Stimulated activated CD4-positive, alpha-beta T cell treated with anti-CD3 and anti-CD28 coated beads, Interleukin-2, amount 100 ng/mL, for 48 hours (primary cell): ENCODE results near the gene RASSF7.

Experiments used
- DNase-seq, 2 donors: peaks; one replicate each; pipeline ENCODE4 v3.0.0-alpha.2; 2020

The RASSF7 gene

GRCh38 chr11:553083-553987 lies 7.4 kb upstream of the RASSF7 start:
- no peak for DNase-seq

DNA sequence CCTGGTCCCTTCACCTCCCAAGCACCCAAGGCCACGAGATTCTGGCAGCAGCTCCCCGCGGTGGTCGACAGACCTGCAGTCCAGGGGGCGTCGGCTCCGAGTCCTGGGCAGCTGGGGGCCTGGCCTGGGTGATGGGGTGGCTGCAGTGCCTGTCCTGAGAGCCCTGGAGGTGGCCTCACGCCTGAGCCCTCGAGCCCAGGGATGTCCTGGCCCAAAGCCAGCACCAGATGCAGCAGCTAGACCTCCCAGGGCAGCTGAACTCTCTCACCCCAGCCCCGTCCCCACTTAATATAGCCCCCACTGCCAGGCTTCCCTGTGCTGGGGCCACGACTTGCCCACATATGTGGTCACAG lies 6.8 kb upstream of the RASSF7 start:
- no peak for DNase-seq

DNA sequence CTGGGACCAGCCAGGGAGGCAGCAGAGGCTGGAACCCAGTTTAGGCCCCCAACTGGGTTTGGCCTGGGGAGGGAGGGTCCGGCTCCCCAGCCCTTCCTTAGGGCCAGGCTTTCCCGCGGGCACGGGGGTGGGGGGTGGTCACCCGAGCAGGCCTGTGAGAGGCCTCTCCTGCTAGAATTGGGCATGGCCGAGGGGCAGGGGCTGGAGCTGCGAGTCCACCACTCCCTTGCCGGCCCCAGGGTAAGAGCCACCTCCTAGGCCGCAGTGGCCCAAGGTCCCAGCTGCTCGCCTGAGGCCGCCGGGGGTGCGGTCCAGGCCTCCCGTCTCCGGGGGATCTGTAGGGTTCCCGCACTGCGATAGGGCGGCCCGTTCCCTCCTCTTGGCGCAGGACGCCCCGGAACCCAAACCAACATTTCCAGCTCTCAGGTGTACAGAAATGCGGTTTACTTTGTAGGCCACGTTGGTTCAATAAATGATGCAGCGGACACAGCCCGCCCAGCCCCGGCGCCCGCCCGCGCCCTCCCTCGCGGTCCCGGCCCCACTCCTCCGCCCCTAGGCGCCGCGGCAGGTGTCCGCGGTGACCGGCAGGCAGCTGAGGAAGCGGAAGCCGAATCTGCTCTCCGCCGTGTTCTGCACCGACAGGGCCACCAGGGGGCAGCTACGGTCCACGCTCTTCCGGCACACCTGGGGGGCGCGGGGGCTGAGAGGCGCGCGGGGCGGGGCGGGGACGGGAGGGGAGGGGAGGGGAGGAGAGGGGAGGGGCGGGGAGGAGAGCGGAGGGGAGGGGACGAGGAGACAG lies 6.1 kb upstream of the RASSF7 start:
- peak; percentile 60 to 71 for DNase-seq

DNA sequence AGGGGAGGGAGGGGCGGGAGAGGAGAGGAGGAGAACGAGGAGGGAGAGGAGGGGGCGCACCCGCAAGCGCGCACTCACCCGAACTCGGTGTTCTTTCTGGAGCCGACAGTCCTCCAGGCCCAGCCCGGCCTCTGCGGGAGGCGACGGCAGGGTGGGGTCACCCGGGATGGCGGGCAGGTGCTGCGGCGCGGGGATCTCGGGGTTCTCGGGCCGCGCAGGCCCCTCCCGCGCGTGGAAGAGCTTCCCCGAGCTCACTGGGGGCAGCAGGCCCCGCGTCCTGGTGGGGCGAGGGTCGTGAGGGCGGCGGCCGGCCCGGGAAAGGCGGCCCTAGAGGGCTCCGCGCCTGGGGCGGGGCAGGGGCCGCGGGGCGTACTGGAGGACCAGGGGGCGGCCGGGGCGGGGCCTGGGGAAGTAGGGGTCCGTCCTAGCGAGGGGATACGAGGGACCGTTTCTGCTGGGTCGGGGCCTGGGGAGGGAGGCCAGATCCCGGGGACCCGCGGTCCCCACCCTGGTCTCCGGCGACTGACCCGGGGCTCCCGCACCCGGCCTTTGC lies 5.5 kb upstream of the RASSF7 start:
- no peak for DNase-seq

DNA sequence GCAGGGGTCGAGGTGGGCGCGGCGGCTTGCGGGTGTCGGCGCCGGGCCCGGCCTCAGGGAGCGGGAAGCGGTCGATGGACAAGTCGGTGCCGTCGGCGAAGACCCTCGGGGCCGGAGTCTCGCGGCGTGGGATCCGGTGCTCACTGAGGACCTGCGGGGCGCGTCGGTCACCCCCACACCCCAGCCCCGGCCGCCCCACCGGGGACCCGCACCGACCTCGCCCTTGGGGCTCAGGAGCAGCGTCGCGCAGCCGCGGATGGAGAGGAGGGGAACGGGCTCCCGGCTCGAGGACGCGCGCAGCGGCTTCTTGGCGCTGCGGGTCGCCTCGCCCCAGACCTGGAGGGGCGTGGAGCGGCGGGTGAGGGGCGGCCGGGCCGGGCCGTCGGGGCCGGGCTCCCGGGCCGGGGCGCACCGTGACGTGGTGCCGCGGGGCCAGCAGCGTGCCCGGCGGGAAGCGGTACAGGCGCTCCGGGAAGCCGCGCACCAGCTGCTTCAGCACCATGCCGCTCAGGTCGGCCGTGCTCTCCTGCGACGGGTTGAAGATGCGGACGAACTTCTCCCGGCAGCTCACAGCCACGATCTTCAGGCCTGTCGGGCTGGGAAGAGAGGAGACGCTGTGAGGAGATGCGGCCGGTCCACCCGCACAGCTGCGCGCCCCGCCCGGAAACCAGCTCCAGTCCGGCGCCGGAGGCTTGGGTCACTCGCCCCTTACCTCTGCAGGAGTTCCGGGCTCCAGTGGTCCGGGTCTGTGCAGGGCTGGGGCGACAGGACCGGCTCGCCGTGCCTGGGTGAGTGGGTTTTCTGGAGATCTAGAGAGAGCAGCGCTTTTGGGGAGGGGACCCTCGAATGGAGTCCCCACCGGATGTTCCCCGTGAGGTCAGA lies 4.7 kb upstream of the RASSF7 start:
- no peak for DNase-seq

DNA sequence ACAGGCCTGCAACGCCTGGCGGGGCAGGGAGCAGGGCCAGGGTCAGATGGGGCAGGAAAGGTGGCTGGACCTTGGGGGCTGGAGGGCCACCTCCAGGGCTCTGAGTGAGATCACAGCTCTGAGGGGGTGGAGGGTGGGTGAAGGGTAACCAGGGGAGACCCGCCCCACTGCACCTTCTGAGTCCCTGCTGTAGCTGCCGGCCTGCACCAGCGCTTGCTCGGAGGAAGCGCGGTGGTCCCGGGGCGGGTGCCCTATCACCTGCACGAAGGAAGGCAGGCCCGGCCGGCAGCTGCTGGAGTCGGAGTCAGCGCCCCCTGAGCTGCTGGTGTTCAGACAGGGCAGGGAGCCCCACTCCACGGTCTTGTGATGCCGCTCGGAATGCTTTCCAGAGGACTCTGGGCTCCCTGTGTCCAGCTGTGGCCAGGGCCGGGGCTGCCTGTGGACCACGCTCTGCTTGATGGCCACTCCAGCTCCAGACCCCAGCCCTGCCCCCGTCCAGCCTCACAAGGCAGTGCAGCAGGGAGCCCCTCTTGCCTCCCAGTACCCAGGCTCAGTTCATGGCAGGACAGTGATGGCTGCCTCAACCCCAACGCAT lies 4.0 kb upstream of the RASSF7 start:
- no peak for DNase-seq

GRCh38 chr11:557328-558132 lies 3.2 kb upstream of the RASSF7 start:
- no peak for DNase-seq

DNA sequence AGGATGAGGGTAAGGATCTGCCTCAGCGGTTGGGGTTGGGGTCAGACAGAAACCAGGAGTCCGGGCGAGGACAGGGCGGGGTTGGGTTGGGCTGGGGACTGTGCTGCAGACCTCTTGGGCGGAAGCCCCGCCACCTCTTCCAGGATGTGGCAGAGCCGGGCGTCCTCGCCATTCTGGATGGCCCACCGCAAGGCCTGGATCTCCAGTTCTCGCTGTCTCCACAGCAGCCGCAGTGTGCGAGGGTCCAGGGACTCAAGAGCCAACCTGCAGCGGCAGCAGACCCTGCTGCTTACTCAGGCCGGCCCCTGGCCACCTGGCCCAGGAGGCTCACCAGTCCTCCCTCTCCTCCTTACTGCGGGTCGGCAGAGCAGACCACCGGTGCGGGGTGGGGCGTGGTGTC lies 2.3 kb upstream of the RASSF7 start:
- DNase-seq = no peak

GRCh38 chr11:559020-559620 lies 1.6 kb upstream of the RASSF7 start:
- no peak for DNase-seq

DNA sequence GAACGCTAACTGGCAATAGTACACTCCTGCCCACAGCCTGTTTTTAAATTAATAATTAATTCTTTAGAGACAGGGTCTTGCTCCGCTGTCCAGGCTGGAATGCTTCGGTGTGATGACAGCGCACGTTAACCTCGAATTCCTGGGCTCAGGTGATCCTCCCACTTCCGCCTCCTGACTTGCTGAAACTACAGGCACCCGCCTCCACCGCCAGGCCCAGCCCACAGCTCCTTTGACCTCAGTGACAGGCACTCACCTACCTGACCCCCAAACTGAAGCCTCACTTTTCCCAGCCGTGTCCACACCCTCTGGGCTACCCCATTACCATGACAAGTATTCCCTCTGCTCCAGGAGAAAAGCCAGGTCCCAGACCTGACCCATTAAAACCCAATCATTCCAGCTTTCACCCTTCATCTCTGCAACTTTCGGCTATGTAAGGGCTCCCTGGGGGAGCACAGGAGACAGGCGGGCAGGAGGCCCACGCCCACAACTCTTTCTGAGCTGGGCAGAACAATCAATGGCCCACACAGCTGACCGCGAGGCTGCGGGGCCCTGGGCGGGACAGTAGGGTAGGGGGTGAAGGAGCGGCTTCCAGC lies 962 bp upstream of the RASSF7 start:
- no peak for DNase-seq

- DNase-seq = no peak
Measured at GRCh38 chr11:561148-562003, 606 bp downstream of the RASSF7 start.

DNA sequence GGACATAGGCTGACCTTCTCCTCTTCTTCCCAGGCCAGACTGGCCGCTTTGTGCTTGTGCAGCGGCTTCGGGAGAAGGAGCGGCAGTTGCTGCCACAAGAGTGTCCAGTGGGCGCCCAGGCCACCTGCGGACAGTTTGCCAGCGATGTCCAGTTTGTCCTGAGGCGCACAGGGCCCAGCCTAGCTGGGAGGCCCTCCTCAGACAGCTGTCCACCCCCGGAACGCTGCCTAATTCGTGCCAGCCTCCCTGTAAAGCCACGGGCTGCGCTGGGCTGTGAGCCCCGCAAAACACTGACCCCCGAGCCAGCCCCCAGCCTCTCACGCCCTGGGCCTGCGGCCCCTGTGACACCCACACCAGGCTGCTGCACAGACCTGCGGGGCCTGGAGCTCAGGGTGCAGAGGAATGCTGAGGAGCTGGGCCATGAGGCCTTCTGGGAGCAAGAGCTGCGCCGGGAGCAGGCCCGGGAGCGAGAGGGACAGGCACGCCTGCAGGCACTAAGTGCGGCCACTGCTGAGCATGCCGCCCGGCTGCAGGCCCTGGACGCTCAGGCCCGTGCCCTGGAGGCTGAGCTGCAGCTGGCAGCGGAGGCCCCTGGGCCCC lies 1.4 kb downstream of the RASSF7 start:
- no peak for DNase-seq

GRCh38 chr11:563066-563811 lies 2.5 kb downstream of the RASSF7 start:
- no peak for DNase-seq

GRCh38 chr11:563812-564578 lies 3.2 kb downstream of the RASSF7 start:
- no peak for DNase-seq

GRCh38 chr11:565921-566509 lies 5.2 kb downstream of the RASSF7 start:
- no peak for DNase-seq

- DNase-seq = no peak
Measured at GRCh38 chr11:567011-567628, 6.3 kb downstream of the RASSF7 start.
